Keratinocyte (primary cell): ENCODE measurements around the gene HAUS1.

ENCODE experiments used
- CTCF ChIP-seq, 3 experiments: IDR thresholded peaks in 1 of 3; conservative IDR thresholded peaks in 1 of 3; optimal IDR thresholded peaks in 1 of 3; 2 replicates in 2 of 3; 3 replicates in 1 of 3; pipeline versions ENCODE3 to v1.5.1; 2011; ENCODE audit warnings: low read length in 3 of 3, mild to moderate bottlenecking in 3 of 3, moderate library complexity in 2 of 3, control low read depth in 1 of 3, inconsistent platforms in 1 of 3; ENCODE audit not compliant: insufficient read depth in 2 of 3; ENCODE audit errors: extremely low read depth in 1 of 3
- EZH2 ChIP-seq: IDR thresholded peaks from one replicate; pipeline ENCODE4 v1.6.1; 2012; ENCODE audit warnings: inconsistent platforms, mild to moderate bottlenecking, low read length, moderate library complexity

GRCh38 chr18:46062781-46063180 is 41.4 kb upstream of the HAUS1 start:
- TF ChIP-seq CTCF (optimal IDR thresholded peaks at IDR 0.05 in 1 of 3, IDR thresholded peaks at IDR 0.05 in 1 of 3, conservative IDR thresholded peaks at IDR 0.05 in 1 of 3; ENCODE audit: extremely low read depth in 1 of 3, insufficient read depth in 2 of 3, low read length in 3 of 3) (peak in 1 of 3 experiments; percentile 36), EZH2 (no peak)
